Measurements from ENCODE around the gene YPEL5. TPM values are rescaled to one million over a fixed set of nuclear protein-coding genes. Genes with fewer than 3 reads are reported as not detected.

The YPEL5 gene
- total and polyA plus RNA-seq, 10 donors = 68.2 to 139 (median 94.3) TPM

DNA sequence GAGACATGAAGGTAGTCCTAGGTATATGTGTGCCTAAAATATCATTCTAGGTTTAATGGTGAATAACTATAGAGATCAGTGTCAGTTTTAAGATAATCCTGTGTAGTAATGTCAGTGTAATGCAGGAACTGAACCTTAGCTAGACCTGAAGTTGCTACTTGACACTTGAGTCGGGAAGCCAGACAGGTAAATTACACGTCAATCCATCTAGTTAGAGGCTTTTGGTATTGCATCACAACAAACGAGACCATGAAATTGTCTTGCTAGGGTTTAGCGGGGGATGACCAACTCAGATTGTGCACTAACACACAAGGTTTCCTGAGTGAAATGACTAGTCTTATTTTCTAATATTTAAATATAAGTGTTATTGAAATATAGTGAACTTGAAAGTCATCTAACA is 2.0 kb downstream of the YPEL5 start:
- Histone ChIP-seq H3K36me3 (peaks cover 0 to 47% (median 6%) of the 10 kb centered on the region in 6 donors), H3K4me1 (peaks cover 31 to 75% (median 61%) of the 10 kb centered on the region in 6 donors), H3K9me3 (no peaks in the 10 kb centered on the region), H3K27ac (peak overlapping the region; percentile 98 to 100 (median 100)), H3K27me3 (replicated peaks in 1 of 7) (no peaks in the 10 kb centered on the region), H3K4me3 (peak overlapping the region in 3 of 8 donors; percentile 6 to 89 (median 87))
- TF ChIP-seq POLR2AphosphoS5 (IDR thresholded peaks at IDR 0.05) (no peak), POLR2A (IDR thresholded peaks at IDR 0.05) (no peak)
- TF ChIP-seq, protein P1, sequence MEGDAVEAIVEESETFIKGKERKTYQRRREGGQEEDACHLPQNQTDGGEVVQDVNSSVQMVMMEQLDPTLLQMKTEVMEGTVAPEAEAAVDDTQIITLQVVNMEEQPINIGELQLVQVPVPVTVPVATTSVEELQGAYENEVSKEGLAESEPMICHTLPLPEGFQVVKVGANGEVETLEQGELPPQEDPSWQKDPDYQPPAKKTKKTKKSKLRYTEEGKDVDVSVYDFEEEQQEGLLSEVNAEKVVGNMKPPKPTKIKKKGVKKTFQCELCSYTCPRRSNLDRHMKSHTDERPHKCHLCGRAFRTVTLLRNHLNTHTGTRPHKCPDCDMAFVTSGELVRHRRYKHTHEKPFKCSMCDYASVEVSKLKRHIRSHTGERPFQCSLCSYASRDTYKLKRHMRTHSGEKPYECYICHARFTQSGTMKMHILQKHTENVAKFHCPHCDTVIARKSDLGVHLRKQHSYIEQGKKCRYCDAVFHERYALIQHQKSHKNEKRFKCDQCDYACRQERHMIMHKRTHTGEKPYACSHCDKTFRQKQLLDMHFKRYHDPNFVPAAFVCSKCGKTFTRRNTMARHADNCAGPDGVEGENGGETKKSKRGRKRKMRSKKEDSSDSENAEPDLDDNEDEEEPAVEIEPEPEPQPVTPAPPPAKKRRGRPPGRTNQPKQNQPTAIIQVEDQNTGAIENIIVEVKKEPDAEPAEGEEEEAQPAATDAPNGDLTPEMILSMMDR (IDR thresholded peaks at IDR 0.05 in 8 of 11, conservative IDR thresholded peaks at IDR 0.05 in 3 of 11) = no peak
- intact Hi-C loops (cut with DNase I; ENCODE audit: low total_unique reads) = no loop called here
- no peak for DNase-seq
- 31 to 71% (median 50%) methylated on average over 4 of the region's 4 CpGs for WGBS, 5 donors

DNA sequence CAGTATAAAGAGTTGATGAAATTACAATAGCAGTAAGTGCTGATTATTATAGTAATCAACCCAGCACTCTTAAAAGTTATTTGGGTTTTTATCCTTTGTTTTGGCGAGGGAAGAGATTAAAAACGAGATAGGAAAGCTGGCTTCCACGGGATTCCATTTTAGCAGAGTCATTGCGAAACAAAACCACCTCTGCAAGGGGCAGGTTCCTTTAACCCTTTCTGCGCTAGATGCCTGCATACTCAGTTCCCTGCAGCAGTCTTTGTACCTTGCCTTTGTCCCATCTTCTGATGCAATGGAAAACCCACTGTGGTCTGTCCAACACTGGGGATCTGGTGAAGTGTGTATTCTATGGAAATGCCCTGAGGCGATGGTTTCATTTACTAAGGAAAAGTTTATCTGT is 2.7 kb downstream of the YPEL5 start:
- Histone ChIP-seq H3K4me1 (peaks cover 31 to 82% (median 62%) of the 10 kb centered on the region in 6 donors), H3K4me3 (peak overlapping the region in 3 of 8 donors; percentile 0 to 89 (median 6)), H3K27ac (peak overlapping the region in 6 of 8 donors; percentile 7 to 100 (median 100)), H3K27me3 (replicated peaks in 1 of 7) (no peaks in the 10 kb centered on the region), H3K9me3 (no peaks in the 10 kb centered on the region), H3K36me3 (peaks cover 0 to 54% (median 6%) of the 10 kb centered on the region in 6 donors)
- no peak for DNase-seq
- WGBS, 5 donors = 31 to 38% (median 35%) methylated on average over 6 of the region's 6 CpGs
- intact Hi-C loops (cut with DNase I; ENCODE audit: low total_unique reads) = no loop called here
- TF ChIP-seq, protein P1 (IDR thresholded peaks at IDR 0.05 in 8 of 11, conservative IDR thresholded peaks at IDR 0.05 in 3 of 11) = no peak
- no peak for TF ChIP-seq POLR2AphosphoS5 (IDR thresholded peaks at IDR 0.05)
- no peak for TF ChIP-seq POLR2A (IDR thresholded peaks at IDR 0.05)

DNA sequence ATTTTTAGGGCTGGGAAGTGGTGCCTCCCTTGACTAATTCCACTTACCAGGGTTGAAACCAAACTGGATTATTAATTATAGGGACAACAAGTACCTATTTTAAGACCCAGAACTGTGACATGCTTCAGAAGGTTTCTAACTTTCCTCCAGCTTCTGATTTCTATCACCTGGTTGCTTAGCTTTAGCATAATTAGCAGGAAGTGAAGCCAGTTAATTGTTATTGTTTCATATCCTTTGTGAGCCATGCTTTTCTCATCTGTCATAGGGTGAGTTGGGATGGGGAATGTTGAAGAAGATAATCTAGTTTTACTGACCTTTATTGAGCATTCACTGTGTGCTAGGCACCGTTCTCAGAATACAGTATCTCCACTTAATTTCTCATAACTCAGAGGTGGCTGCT is 3.2 kb downstream of the YPEL5 start:
- WGBS, 5 donors = 53 to 86% (median 82%) methylated on average over 1 of the region's 1 CpG
- Histone ChIP-seq H3K27ac (peak overlapping the region in 6 of 8 donors; percentile 7 to 100 (median 100)), H3K36me3 (peaks cover 0 to 59% (median 6%) of the 10 kb centered on the region in 6 donors), H3K4me1 (peaks cover 31 to 85% (median 67%) of the 10 kb centered on the region in 6 donors), H3K9me3 (no peaks in the 10 kb centered on the region), H3K4me3 (peak overlapping the region in 3 of 8 donors; percentile 0 to 89 (median 6)), H3K27me3 (replicated peaks in 1 of 7) (no peaks in the 10 kb centered on the region)
- intact Hi-C loops (cut with DNase I; ENCODE audit: low total_unique reads) = no loop called here
- TF ChIP-seq, protein P1 (IDR thresholded peaks at IDR 0.05 in 8 of 11, conservative IDR thresholded peaks at IDR 0.05 in 3 of 11) = no peak
- TF ChIP-seq POLR2A (IDR thresholded peaks at IDR 0.05) (no peak), POLR2AphosphoS5 (IDR thresholded peaks at IDR 0.05) (no peak)
- DNase-seq = no peak

DNA sequence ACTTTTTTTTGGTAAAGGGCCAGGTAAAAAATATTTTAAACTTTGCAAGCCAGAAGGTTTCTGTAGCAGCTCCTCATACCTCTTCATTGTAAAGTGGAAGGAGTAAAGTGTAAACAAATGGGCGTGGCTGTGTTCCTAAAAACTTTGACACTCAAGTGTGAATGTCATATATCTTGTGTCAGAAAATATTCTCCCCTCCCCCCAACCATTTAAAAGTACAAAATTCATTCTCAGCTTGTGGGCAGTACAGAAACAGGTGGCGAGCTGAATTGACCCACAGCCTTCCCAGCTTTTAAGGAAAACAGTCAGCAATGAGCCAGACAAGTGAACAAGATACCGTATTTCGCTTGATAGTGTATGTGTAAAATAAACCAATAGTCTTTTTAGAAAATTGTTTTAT is 4.0 kb downstream of the YPEL5 start:
- H3K36me3 ChIP-seq = peaks cover 0 to 67% (median 8%) of the 10 kb centered on the region in 6 donors
- TF ChIP-seq POLR2A (IDR thresholded peaks at IDR 0.05) (no peak), POLR2AphosphoS5 (IDR thresholded peaks at IDR 0.05) (no peak)
- TF ChIP-seq, protein P1 (IDR thresholded peaks at IDR 0.05 in 8 of 11, conservative IDR thresholded peaks at IDR 0.05 in 3 of 11) = no peak
- H3K4me3 ChIP-seq = no peak overlapping the region
- H3K9me3 ChIP-seq = no peaks in the 10 kb centered on the region
- DNase-seq = no peak
- peak overlapping the region in 3 of 8 donors; percentile 100 for H3K27ac ChIP-seq
- H3K27me3 ChIP-seq (replicated peaks in 1 of 7) = no peaks in the 10 kb centered on the region
- 81 to 90% (median 86%) methylated on average over 4 of the region's 4 CpGs for WGBS, 5 donors
- intact Hi-C loops (cut with DNase I; ENCODE audit: low total_unique reads) = no loop called here
- peaks cover 31 to 85% (median 68%) of the 10 kb centered on the region in 6 donors for H3K4me1 ChIP-seq

Measured in spleen (tissue), 11 donors.